Measurements from ENCODE around the gene PTPRN2.

The PTPRN2 gene

DNA sequence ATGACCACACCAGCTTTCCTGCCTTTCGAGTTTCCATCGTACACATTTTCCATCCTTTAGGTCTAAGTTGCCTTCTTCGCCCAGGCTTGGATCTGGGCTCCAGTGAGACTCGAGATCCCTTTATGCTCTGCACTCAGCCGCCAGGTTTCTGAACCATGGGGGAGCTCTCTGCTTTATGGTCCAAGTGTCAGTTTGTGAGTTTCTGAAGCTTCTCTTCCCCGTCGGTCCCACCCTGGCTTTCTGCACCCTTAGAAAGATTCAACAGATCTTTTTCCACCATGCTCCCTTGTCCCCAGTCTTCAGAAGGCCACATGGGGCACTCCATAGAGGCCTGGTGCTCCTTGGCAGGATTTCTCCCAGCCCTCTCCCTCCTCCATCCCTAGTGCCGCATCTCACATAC lies 402.0 kb downstream of the PTPRN2 start:
- TF ChIP-seq, protein P1, sequence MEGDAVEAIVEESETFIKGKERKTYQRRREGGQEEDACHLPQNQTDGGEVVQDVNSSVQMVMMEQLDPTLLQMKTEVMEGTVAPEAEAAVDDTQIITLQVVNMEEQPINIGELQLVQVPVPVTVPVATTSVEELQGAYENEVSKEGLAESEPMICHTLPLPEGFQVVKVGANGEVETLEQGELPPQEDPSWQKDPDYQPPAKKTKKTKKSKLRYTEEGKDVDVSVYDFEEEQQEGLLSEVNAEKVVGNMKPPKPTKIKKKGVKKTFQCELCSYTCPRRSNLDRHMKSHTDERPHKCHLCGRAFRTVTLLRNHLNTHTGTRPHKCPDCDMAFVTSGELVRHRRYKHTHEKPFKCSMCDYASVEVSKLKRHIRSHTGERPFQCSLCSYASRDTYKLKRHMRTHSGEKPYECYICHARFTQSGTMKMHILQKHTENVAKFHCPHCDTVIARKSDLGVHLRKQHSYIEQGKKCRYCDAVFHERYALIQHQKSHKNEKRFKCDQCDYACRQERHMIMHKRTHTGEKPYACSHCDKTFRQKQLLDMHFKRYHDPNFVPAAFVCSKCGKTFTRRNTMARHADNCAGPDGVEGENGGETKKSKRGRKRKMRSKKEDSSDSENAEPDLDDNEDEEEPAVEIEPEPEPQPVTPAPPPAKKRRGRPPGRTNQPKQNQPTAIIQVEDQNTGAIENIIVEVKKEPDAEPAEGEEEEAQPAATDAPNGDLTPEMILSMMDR (IDR thresholded peaks at IDR 0.05; ENCODE audit: low read depth, low read length): no peak

DNA sequence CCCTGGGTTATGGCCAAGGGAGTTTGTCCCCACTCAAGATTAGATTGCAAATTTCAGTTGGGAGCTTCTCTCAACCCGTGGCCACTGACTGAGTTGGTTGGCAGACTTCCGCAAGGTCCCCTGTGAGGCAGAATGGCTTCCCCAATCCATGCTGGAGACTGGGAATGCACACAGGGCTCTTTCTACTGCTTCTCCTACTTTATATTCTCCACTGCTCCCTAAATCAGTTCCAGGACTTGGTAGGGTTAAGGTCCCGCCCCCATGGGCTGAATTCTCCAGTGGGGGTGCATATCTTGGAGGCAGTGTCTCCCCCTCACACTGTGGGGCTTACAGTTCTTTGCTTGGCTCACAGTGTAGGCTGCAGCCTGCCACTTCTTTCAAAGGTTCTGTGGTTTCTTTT lies 404.2 kb downstream of the PTPRN2 start:
- TF ChIP-seq, protein P1 (IDR thresholded peaks at IDR 0.05; ENCODE audit: low read depth, low read length): no peak
- no peak overlapping the region for H3K4me3 ChIP-seq (ENCODE audit: low read depth, low read length)

More for the DNA sequence above, 402.0 kb downstream of the PTPRN2 start:
- H3K4me3 ChIP-seq (ENCODE audit: low read depth, low read length): no peak overlapping the region

DNA sequence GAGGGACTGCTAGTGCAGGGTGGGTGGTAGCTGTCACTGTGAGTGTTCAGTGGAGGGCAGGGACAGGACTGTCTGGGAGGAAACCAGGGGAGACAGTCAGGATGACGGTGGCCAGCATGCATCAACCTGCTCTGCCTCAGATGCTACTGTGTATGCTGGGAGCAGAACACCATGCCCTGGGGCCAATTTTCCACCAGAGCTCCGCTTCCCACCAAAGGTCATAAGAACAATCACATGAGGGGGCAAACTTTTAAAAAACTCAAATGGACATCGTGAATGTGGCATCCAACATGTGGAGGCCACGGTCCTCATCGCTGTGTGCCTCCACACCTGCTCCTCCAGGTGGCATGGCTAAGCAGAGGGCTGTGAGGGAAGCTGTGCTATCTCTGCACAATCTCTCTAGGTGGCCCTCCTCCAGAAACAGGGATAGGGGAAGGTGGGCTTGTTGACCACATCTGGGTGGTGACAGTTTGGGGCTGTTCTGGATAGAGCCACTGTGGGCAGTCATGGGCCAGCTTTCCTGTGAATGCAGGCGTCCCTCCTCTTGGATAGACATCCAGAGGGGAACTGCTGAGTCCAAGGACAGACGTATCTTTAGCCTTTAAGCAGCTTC lies 411.0 kb downstream of the PTPRN2 start:
- no peak overlapping the region for H3K4me3 ChIP-seq (ENCODE audit: low read depth, low read length)
- TF ChIP-seq, protein P1 (IDR thresholded peaks at IDR 0.05; ENCODE audit: low read depth, low read length): no peak

DNA sequence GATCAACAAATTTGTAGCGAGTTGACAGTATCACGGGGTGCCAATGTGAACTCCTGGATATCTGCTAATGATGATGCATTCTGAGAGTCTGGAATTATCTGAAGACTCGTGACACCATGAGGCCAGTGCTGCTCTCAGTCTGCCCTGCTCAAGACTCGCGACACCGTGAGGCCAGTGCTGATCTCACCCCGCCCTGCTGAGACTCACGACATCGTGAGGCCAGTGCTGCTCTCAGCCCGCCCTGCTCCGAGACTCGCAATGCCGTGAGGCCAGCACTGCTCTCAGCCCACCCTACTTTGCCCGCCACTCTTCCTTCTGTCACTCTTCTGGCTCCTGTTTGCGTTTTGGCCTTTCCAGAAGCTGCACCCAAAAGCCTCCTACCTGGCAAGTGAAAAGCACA lies 411.8 kb downstream of the PTPRN2 start:
- TF ChIP-seq, protein P1 (IDR thresholded peaks at IDR 0.05; ENCODE audit: low read depth, low read length): no peak
- H3K4me3 ChIP-seq (ENCODE audit: low read depth, low read length): no peak overlapping the region

DNA sequence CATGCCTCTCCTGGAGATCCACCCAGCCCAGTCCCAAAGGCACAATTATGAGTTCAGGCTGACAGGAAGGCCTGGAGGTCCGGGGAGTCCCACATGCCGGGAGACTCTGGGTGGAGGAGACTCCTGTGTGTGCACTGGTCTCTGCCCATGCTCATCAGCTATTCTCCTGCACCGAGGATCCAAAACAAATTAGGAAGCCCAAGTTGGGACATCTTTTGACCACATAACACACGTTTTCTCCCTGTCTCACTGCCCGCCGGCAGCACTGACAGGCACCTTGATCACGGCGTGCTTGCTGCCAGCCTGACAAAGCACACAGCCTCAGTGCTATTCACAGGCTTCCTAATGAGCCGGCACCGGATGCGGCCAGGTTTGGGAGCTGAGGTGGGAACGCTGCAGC lies 412.7 kb downstream of the PTPRN2 start:
- TF ChIP-seq, protein P1 (IDR thresholded peaks at IDR 0.05; ENCODE audit: low read depth, low read length): no peak
- no peak overlapping the region for H3K4me3 ChIP-seq (ENCODE audit: low read depth, low read length)

DNA sequence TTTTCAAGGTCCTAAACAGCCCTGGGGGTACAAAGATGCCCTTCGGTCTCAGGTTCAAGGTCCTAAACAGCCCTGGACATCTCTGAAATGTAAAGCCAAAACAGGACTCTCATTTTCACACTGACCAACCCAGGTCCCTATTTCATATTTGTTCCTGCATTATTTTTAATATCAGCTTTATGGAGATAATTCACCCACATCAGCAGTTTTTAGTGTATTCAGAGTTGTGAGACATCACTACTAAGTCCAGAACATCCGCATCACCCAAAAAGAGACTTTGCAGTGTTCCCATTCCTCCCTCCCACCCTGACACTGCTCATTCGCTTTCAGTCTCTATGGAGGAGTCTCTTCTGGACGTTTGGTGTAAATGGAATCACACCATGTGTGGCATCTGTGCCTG lies 420.2 kb downstream of the PTPRN2 start:
- TF ChIP-seq, protein P1 (IDR thresholded peaks at IDR 0.05; ENCODE audit: low read depth, low read length): no peak
- H3K4me3 ChIP-seq (ENCODE audit: low read depth, low read length): no peak overlapping the region

DNA sequence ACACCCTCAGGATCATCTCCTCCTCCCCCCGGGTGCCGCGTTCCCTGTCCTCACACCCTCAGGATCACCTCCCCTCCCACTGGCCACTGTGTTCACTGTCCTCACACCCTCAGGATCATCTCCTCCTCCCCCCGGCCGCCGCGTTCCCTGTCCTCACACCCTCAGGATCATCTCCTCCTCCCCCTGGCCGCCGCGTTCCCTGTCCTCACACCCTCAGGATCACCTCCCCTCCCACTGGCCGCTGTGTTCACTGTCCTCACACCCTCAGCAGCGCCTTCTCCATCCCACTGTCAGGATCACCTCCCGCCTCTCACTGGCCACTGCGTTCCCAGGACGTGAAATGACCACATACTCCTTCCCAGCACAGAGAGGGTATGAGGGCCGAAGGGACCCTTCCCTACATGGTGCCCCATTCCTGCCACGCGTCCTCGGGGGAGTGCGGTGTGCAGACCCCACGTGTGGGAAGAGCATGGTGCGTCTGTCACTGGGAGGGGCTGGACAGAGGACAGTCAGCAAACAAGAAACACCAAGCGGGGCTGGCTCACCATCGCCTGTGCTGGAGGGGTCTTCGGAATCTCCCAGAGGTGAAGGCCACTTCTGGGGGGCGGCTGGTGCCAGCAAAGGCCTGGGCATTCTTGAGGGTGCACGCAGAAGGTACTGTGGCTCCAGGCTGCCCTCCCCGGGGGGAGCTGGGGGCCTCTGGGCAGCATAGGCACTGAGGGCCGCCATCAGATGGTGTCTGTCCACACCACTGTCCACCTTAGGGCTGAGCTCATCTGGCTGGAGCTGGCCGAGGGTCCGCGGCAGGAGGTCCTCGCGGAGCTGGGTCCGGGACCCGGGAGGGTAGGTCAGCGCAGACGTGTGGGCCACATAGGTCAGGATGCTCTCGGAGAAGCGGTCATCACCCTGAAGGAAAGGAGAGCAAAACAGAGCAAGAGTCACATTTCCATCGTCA lies 421.0 kb downstream of the PTPRN2 start:
- no peak overlapping the region for H3K4me3 ChIP-seq (ENCODE audit: low read depth, low read length)
- TF ChIP-seq, protein P1 (IDR thresholded peaks at IDR 0.05; ENCODE audit: low read depth, low read length): no peak

Measured in WI38 (cell line).